ENCODE results near the gene SRSF8. TPM values are rescaled to one million over a fixed set of nuclear protein-coding genes. Genes with fewer than 3 reads are reported as not detected.
"Not testable (repeated sequence)": the region's sequence is repeated elsewhere in the genome, so short reads cannot be mapped to it uniquely, and the experiment has no call there.

SRSF8 gene
- total RNA-seq (2014; rRNA removed; shearing (Covaris generic)), result 17.6 and 21.0 TPM in 2 replicates
- polyA plus RNA-seq (2014; cell fraction: nucleus; rRNA removed), result 16.9 and 17.8 TPM in 2 replicates

- no peak for DNase-seq (ENCODE audit: extremely low read depth, low read depth)
These were observed at the start of gene SRSF8 for GRCh38 chr11:95066716-95067038. TSS of gene SRSF8 (plus strand) at chr11:95066919. CDS start at chr11:95067227, 308 bp downstream.

GRCh38 chr11:95021468-95021867 is 45.3 kb upstream of the SRSF8 start:
- DNase-seq (ENCODE audit: extremely low read depth, low read depth), result not testable (repeated sequence)

- DNase-seq (ENCODE audit: extremely low read depth, low read depth), result no peak
These were observed 41.8 kb upstream of the SRSF8 start, which contains the start of gene KDM4E for GRCh38 chr11:95024958-95025357. TSS of gene KDM4E (plus strand) at chr11:95025258. CDS start at chr11:95025558, 300 bp downstream.

GRCh38 chr11:95025594-95025993 is 41.1 kb upstream of the SRSF8 start:
- not testable (repeated sequence) for DNase-seq (ENCODE audit: extremely low read depth, low read depth)

GRCh38 chr11:95028357-95028756 is 38.4 kb upstream of the SRSF8 start:
- no peak for DNase-seq (ENCODE audit: extremely low read depth, low read depth)

GRCh38 chr11:95033051-95033450 is 33.7 kb upstream of the SRSF8 start:
- DNase-seq (ENCODE audit: extremely low read depth, low read depth), result no peak

GRCh38 chr11:95035316-95035715 is 31.4 kb upstream of the SRSF8 start:
- no peak for DNase-seq (ENCODE audit: extremely low read depth, low read depth)

- DNase-seq (ENCODE audit: extremely low read depth, low read depth), result not testable (repeated sequence)
These were observed 29.2 kb upstream of the SRSF8 start for GRCh38 chr11:95037356-95038035.

GRCh38 chr11:95042239-95042638 is 24.5 kb upstream of the SRSF8 start:
- no peak for DNase-seq (ENCODE audit: extremely low read depth, low read depth)

- no peak for DNase-seq (ENCODE audit: extremely low read depth, low read depth)
These were observed 23.8 kb upstream of the SRSF8 start for GRCh38 chr11:95042906-95043305.

GRCh38 chr11:95044010-95044409 is 22.7 kb upstream of the SRSF8 start:
- DNase-seq (ENCODE audit: extremely low read depth, low read depth), result no peak

GRCh38 chr11:95045812-95046211 is 20.9 kb upstream of the SRSF8 start:
- DNase-seq (ENCODE audit: extremely low read depth, low read depth), result no peak

- not testable (repeated sequence) for DNase-seq (ENCODE audit: extremely low read depth, low read depth)
These were observed 17.6 kb upstream of the SRSF8 start, which contains the start of gene KDM4F for GRCh38 chr11:95049122-95049521. TSS of gene KDM4F (plus strand) at chr11:95049422.

- no peak for DNase-seq (ENCODE audit: extremely low read depth, low read depth)
These were observed 16.0 kb upstream of the SRSF8 start for GRCh38 chr11:95050595-95051202.

GRCh38 chr11:95054356-95054755 is 12.4 kb upstream of the SRSF8 start:
- no peak for DNase-seq (ENCODE audit: extremely low read depth, low read depth)

GRCh38 chr11:95055283-95055897 is 11.3 kb upstream of the SRSF8 start:
- DNase-seq (ENCODE audit: extremely low read depth, low read depth), result no peak

- DNase-seq (ENCODE audit: extremely low read depth, low read depth), result no peak
These were observed 8.8 kb upstream of the SRSF8 start for GRCh38 chr11:95057959-95058358.

GRCh38 chr11:95058621-95059020 is 8.1 kb upstream of the SRSF8 start:
- no peak for DNase-seq (ENCODE audit: extremely low read depth, low read depth)

GRCh38 chr11:95059046-95059445 is 7.7 kb upstream of the SRSF8 start:
- DNase-seq (ENCODE audit: extremely low read depth, low read depth), result no peak

- DNase-seq (ENCODE audit: extremely low read depth, low read depth), result no peak
These were observed 1.4 kb upstream of the SRSF8 start for GRCh38 chr11:95065336-95065735.

GRCh38 chr11:95067039-95067840 is 521 bp downstream of the SRSF8 start:
- DNase-seq (ENCODE audit: extremely low read depth, low read depth), result peak; percentile 56
